ENCODE data around the gene MESP2. TPM values are rescaled to one million over a fixed set of nuclear protein-coding genes. Genes with fewer than 3 reads are reported as not detected.

MESP2 gene
- total and polyA plus RNA-seq, 2 of the 13 experiments (the other 11 are each of a cell fraction or from before 2014, with no cell fraction given): not detected

GRCh38 chr15:89809093-89809786, 33.1 kb downstream of the MESP2 start (continued):
- TF ChIP-seq PRDM15 (CRISPR knock-in tag; IDR thresholded peaks at IDR 0.05): no peak
- TF ChIP-seq TRIM22 (IDR thresholded peaks at IDR 0.05): no peak
- no peak for TF ChIP-seq ATF4 (CRISPR knock-in tag; IDR thresholded peaks at IDR 0.05)
- TF ChIP-seq REL (CRISPR knock-in tag; conservative IDR thresholded peaks at IDR 0.05): no peak
- peak; percentile 56; the same call in 1 of the 2 replicates for TF ChIP-seq MLX (CRISPR knock-in tag; IDR thresholded peaks at IDR 0.05)
- TF ChIP-seq TAF15 (IDR thresholded peaks at IDR 0.05; ENCODE audit: low read depth, low read length, poor library complexity, severe bottlenecking): no peak
- peak; percentile 66; the same call in 1 of the 2 replicates for TF ChIP-seq TCF7 (IDR thresholded peaks at IDR 0.05; ENCODE audit: low read depth)
- no peak for TF ChIP-seq HNRNPUL1 (IDR thresholded peaks at IDR 0.05; ENCODE audit: low read depth, low read length)
- TF ChIP-seq ATF3 (CRISPR knock-in tag; IDR thresholded peaks at IDR 0.05): no peak
- peak; percentile 58 for TF ChIP-seq REPIN1 (CRISPR knock-in tag; IDR thresholded peaks at IDR 0.05; ENCODE audit: borderline replicate concordance, low read depth)
- no peak; the same call in 1 of the 2 replicates for TF ChIP-seq ZNF232 (CRISPR knock-in tag; IDR thresholded peaks at IDR 0.05; ENCODE audit: borderline replicate concordance)
- peak; percentile 46; the same call in 1 of the 2 replicates for TF ChIP-seq GATA4 (IDR thresholded peaks at IDR 0.05; ENCODE audit: borderline replicate concordance, low read depth)
- TF ChIP-seq MLLT10 (CRISPR knock-in tag; IDR thresholded peaks at IDR 0.05): no peak
- TF ChIP-seq E2F5 (CRISPR knock-in tag; conservative IDR thresholded peaks at IDR 0.05): 0 out of 2 replicates have a peak, but pooled peaks have one; percentile 33
- TF ChIP-seq DR1 (CRISPR knock-in tag; IDR thresholded peaks at IDR 0.05): peak; percentile 31; the same call in 1 of the 2 replicates
- TF ChIP-seq ZNF468 (CRISPR knock-in tag; IDR thresholded peaks at IDR 0.05): no peak
- TF ChIP-seq SRF (IDR thresholded peaks at IDR 0.05; ENCODE audit: low read depth, low read length): no peak
- TF ChIP-seq BRCA1 (CRISPR knock-in tag; IDR thresholded peaks at IDR 0.05): no peak
- TF ChIP-seq NFE2 (CRISPR knock-in tag; IDR thresholded peaks at IDR 0.05): no peak
- peak; percentile 28; the same call in 1 of the 2 replicates for TF ChIP-seq ZNF343 (CRISPR knock-in tag; IDR thresholded peaks at IDR 0.05)
- no peak for TF ChIP-seq SMYD3 (CRISPR knock-in tag; IDR thresholded peaks at IDR 0.05)
- no peak for TF ChIP-seq ZNF792 (CRISPR knock-in tag; IDR thresholded peaks at IDR 0.05)
- no peak; the same call in 1 of the 2 replicates for TF ChIP-seq NFYB (CRISPR knock-in tag; IDR thresholded peaks at IDR 0.05)
